A549 treated with RU486 at 1 μM for 4 hours (cell line): Measurements from ENCODE around the gene RNPEPL1. TPM values are rescaled to one million over a fixed set of nuclear protein-coding genes. Genes with fewer than 3 reads are reported as not detected.

Experiments
- total RNA-seq: library from RNA; stranded (reverse); fragments of 200-300 nt; extraction: Qiagen RNA extraction; gene quantifications from 5 replicates; pipeline ENCODE4 v1.2.3, GENCODE V29; 2022; ENCODE audit warnings: low read depth

RNPEPL1 gene, protein sequence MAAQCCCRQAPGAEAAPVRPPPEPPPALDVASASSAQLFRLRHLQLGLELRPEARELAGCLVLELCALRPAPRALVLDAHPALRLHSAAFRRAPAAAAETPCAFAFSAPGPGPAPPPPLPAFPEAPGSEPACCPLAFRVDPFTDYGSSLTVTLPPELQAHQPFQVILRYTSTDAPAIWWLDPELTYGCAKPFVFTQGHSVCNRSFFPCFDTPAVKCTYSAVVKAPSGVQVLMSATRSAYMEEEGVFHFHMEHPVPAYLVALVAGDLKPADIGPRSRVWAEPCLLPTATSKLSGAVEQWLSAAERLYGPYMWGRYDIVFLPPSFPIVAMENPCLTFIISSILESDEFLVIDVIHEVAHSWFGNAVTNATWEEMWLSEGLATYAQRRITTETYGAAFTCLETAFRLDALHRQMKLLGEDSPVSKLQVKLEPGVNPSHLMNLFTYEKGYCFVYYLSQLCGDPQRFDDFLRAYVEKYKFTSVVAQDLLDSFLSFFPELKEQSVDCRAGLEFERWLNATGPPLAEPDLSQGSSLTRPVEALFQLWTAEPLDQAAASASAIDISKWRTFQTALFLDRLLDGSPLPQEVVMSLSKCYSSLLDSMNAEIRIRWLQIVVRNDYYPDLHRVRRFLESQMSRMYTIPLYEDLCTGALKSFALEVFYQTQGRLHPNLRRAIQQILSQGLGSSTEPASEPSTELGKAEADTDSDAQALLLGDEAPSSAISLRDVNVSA
- 39.4 to 66.9 TPM (median 62.5 TPM) in 5 replicates for total RNA-seq

DNA sequence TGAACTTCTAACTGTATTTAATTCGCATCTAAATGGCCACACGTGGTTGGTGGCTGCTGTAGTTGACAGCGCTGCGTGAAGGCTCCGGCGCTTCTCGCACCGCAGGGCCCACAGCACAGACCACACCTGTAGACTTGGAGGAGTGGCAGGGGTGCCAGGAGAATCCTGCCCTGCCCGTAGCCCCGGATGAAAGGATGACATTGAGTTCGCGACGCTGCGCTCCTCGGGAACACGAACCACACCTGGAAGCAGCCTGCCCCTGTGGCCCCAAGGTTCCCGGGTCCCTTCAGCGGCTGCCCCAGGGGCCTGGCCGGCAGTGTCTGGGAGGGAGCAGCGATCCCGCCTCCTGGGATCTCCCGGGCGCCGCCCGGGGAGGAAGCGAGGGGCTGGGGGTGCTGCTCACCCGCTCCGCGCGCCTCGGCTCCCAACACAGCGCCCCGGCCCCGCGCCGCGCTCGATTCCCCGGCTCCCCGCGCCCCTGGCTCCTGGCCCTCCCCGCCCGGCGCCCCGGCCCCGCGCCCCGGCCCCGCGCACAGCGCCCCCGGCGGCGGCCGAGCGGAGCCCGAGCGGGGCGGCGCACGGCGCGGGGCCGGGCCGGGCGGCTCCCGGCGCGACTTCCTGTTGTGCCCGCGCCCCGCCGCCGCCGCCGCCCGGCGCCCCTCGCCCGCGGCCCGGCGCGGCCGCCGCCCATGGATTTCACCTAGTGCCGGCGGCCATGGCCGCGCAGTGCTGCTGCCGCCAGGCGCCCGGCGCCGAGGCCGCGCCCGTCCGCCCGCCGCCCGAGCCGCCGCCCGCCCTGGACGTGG is at the start of gene RNPEPL1:
Gene RNPEPL1, plus strand, starts transcription at position 613 of the 806 bp plus-strand sequence. Its CDS starts 103 bp downstream, at position 716.

DNA sequence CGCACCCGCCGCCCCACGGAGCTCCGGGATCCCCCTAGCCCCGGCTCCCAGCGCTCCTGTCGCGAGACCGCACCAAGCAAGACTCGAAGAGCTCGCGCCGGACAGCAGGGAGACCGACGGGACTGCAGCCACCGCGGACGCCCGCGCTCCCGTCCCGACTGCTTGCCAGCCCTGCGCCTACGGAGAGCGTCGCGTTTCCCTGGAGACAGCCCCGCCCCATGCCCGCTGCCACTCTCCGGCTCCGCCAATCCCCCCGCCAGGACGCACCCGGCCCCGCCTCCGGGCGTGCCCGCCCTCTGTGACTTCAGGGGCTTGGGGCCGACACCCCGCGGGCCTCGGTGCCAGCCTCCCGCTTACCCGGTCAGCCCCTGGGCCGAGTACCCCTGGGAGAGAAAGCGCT is 10.5 kb upstream of the RNPEPL1 start, which contains the start of gene ANKMY1:
Gene ANKMY1, minus strand, starts transcription at position 181 of the 400 bp plus-strand sequence. CDS start 653 bp downstream, outside the sequence.

DNA sequence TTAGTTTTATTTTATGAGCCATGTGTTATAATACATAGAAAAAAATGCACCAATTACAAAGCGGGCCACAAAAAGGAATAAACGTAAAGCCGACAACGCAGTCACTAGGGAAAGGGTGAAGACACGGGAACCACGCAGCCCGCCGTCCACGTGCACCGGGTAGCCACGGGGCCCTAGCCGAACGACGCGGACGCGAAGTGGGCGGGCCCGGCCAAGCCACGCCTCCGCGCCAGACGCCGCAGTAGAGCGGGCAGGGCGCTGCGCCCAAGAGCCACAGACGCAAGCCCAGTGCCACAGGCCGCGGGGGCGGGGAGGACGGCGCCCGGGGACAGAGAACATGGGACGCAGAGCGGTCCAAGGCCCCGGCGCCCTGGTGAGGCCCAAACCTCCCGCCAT is 8.2 kb upstream of the RNPEPL1 start, which contains the start of gene DUSP28:
Gene DUSP28, plus strand, starts transcription at position 274 of the 396 bp plus-strand sequence. CDS start 328 bp downstream, outside the sequence.

DNA sequence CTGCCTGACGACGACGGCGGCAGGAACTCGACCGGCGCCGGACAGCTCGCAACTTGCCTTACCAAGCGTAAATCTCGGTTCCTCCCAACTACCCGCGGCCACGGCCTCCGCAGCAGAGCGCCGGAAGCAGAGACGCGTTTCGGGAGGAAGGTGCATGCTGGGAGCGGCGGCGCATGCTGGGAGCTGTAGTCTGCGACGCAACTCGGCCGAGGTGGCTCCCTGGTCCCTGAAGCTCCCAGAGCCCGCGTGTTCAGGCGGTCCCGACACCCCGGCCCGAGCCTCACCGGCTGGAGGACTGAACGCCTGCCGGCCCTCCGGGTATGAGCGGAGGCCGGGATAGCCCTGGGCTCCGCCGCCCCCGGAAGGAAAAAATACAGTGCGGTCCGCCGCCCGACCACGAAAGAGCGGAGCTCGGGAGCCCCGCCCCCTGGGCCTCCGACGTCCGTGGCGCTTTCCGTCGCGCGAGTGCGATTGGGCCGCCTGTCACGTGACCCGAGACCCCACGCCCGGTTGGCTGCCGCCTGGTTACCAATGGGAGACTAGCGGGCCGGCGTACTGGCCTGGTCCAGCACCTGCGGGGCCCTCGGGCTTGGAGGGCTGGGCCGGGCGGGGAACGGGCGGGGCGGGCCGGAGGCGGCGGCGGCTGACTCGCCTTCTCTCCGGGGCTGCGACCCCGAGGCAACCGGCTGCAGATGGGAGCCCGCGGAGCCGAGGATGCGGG is 18.1 kb downstream of the RNPEPL1 start, which contains the start of gene CAPN10:
Gene CAPN10, plus strand, starts transcription at position 537 of the 721 bp plus-strand sequence. Its CDS starts 178 bp downstream, at position 715.

DNA sequence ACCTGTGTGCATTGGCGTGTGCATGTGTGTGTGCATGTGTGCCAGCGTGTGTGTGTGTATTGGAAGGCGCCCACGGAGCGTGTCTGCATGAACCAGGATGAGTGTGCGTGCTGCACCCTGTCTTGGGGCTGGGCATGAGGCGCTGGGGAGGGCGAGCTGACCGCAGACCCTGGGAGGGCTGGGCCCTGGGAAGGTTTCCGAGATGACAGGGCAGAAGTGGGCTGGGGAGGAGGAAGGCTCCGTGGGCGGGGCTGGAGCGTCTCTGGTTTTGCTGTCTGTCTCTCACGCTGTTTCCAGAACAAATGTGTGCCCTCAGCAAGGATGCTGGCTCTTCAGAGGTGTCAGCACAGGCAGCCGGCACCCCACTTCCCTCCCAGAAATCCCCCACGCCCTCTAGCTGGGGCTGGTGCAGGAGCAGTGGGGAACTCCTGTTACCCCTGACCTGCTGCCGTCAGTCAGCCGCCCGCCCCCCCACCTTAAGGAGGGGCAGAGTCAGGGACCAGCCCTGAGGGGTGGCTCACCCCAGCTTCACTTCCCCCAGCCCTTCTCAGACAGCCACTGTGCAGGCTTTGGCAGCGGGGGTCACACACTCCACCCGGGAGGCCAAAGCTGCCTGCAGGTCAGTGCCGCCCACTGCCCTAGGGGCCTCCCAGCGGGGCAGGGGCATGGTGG is 56.8 kb downstream of the RNPEPL1 start, which contains the start of gene GPR35:
Gene GPR35, plus strand, starts transcription at position 531 of the 672 bp plus-strand sequence. CDS start 4,473 bp downstream, outside the sequence.

Other genes with a start within 250 kb of the RNPEPL1 start
- gene GPC1, start 132.8 kb upstream of the RNPEPL1 start, total RNA-seq = 145 to 235 TPM (median 200 TPM) in 5 replicates
- 9.3 to 14.0 TPM (median 10.6 TPM) in 5 replicates for gene ANKMY1, start 10.5 kb upstream of the RNPEPL1 start, total RNA-seq
- 4.4 to 8.9 TPM (median 7.1 TPM) in 5 replicates for gene DUSP28, start 8.1 kb upstream of the RNPEPL1 start, total RNA-seq
- 15.3 to 25.8 TPM (median 21.3 TPM) in 5 replicates for gene CAPN10, start 18.2 kb downstream of the RNPEPL1 start, total RNA-seq
- gene GPR35, start 57.0 kb downstream of the RNPEPL1 start, total RNA-seq = 0.32 to 1.1 TPM (median 0.87 TPM) in 5 replicates
- not detected in 5 replicates for gene AQP12B, start 114.4 kb downstream of the RNPEPL1 start, total RNA-seq
- not detected in 5 replicates for gene AQP12A, start 123.4 kb downstream of the RNPEPL1 start, total RNA-seq